Parathyroid adenoma (tissue), 2 donors: ENCODE results near the gene PRPF8.

Experiments
- H2AFZ ChIP-seq: fragments of 300-600 bp; sonication (generic); one replicate; pipeline ENCODE4 v1.7.0; 2017; ENCODE audit warnings: antibody characterized with exemption, mild to moderate bottlenecking
- H3K27ac ChIP-seq: fragments of 300-600 bp; sonication (generic); one replicate; pipeline ENCODE4 v1.7.0; 2017
- H3K27me3 ChIP-seq: fragments of 300-600 bp; sonication (generic); one replicate; pipeline ENCODE4 v1.7.0; 2017; ENCODE audit warnings: low read length; ENCODE audit not compliant: control insufficient read depth, insufficient read depth
- H3K36me3 ChIP-seq: fragments of 300-600 bp; sonication (generic); one replicate; pipeline ENCODE4 v1.7.0; 2017; ENCODE audit warnings: low read length; ENCODE audit not compliant: control insufficient read depth, insufficient read depth
- H3K4me1 ChIP-seq: fragments of 300-600 bp; sonication (generic); one replicate; pipeline ENCODE4 v1.7.0; 2017; ENCODE audit warnings: control low read depth
- H3K4me2 ChIP-seq: fragments of 300-600 bp; sonication (generic); one replicate; pipeline ENCODE4 v1.7.0; 2017; ENCODE audit warnings: low read length
- H3K4me3 ChIP-seq: fragments of 300-600 bp; sonication (generic); one replicate; pipeline ENCODE4 v1.7.0; 2017; ENCODE audit warnings: low read depth, low read length
- H3K79me2 ChIP-seq: fragments of 300-600 bp; sonication (generic); one replicate; pipeline ENCODE4 v1.7.0; 2017; ENCODE audit warnings: control low read depth
- H3K9ac ChIP-seq: fragments of 300-600 bp; sonication (generic); one replicate; pipeline ENCODE4 v1.7.0; 2017; ENCODE audit warnings: mild to moderate bottlenecking
- H3K9me3 ChIP-seq: fragments of 300-600 bp; sonication (generic); one replicate; pipeline ENCODE4 v1.7.0; 2017; ENCODE audit warnings: low read length; ENCODE audit not compliant: control insufficient read depth
- TF ChIP-seq, protein P1 (sequence below): fragments of 300-600 bp; sonication (generic); IDR thresholded peaks from one replicate; pipeline ENCODE4 v1.7.0; 2017; ENCODE audit warnings: antibody characterized with exemption, mild to moderate bottlenecking
- donor health status: primary hyperparathyroidism.

The PRPF8 gene

DNA sequence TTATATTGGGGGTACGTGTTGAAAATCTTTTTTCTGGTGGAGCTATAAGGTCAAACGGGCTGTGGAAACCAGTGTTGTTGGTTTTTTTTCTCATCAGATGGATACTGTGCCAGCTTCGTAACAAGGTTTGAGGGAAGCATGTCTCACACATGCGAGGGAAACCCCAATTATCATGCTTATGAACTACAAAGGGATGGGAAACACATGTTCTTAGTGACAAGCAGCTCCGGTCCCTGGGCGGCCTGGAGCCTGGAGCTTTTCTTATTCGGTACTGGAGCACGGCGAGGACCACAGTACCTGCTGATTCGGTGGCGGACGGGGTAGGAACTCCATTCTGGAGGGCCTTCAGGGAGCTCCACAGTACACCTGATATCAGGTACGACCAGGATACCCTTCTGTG, 68.6 kb downstream of the PRPF8 start:
- H3K27me3 ChIP-seq = no peaks in the 10 kb centered on the region

DNA sequence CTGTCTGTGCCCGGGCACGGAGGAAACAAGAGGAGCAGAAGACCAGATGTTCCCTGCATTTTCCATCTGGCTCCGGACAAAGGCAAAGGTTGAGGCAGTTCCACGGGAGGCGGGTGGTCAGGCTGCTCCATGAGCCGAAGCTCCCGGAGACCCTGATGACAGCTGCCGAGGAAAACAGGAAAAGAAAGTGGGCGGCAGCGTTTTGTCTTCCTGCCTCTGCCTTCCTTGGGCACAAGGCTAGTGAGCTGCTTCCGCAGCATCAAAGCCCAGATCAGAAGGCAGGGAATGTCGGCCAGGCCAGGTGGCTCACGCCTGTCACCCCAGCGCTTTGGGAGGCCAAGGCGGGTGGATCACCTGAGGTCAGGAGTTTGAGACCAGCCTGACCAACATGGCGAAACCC, 72.3 kb downstream of the PRPF8 start:
- Histone ChIP-seq H3K79me2 (peaks cover 2% of the 10 kb centered on the region), H3K4me3 (no peak overlapping the region), H3K27me3 (no peaks in the 10 kb centered on the region), H3K4me1 (no peaks in the 10 kb centered on the region), H3K9ac (no peak overlapping the region), H3K9me3 (no peaks in the 10 kb centered on the region), H3K27ac (no peak overlapping the region), H2AFZ (no peak overlapping the region), H3K36me3 (no peaks in the 10 kb centered on the region), H3K4me2 (no peak overlapping the region)
- TF ChIP-seq, protein P1, sequence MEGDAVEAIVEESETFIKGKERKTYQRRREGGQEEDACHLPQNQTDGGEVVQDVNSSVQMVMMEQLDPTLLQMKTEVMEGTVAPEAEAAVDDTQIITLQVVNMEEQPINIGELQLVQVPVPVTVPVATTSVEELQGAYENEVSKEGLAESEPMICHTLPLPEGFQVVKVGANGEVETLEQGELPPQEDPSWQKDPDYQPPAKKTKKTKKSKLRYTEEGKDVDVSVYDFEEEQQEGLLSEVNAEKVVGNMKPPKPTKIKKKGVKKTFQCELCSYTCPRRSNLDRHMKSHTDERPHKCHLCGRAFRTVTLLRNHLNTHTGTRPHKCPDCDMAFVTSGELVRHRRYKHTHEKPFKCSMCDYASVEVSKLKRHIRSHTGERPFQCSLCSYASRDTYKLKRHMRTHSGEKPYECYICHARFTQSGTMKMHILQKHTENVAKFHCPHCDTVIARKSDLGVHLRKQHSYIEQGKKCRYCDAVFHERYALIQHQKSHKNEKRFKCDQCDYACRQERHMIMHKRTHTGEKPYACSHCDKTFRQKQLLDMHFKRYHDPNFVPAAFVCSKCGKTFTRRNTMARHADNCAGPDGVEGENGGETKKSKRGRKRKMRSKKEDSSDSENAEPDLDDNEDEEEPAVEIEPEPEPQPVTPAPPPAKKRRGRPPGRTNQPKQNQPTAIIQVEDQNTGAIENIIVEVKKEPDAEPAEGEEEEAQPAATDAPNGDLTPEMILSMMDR = no peak

More for the DNA sequence above, 68.6 kb downstream of the PRPF8 start:
- Histone ChIP-seq H3K36me3 (no peaks in the 10 kb centered on the region), H2AFZ (no peak overlapping the region), H3K9ac (no peak overlapping the region), H3K4me1 (peaks cover 13% of the 10 kb centered on the region), H3K4me2 (no peak overlapping the region), H3K79me2 (peaks cover 8% of the 10 kb centered on the region), H3K4me3 (no peak overlapping the region), H3K9me3 (no peaks in the 10 kb centered on the region), H3K27ac (no peak overlapping the region)
- TF ChIP-seq, protein P1 = no peak

DNA sequence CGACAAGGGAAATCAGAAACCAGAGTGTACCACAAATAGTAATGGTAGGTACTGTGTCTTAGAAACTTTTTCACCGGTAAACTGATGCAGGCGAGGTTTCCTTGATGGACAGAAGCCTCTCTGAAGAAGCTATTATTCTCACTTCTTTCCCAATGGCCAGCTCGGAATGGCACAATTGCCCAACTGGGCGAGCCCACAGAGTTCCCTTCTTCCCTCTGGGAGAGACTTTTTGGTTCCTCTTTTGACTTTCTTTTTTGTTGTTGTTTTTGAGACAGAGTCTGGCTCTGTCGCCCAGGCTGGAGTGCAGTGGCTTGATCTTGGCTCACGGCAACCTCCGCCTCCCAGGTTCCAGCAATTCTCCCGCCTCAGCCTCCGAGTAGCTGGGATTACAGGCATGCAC, 73.0 kb downstream of the PRPF8 start:
- TF ChIP-seq, protein P1 = no peak
- H3K27ac ChIP-seq = no peak overlapping the region
- H2AFZ ChIP-seq = no peak overlapping the region
- no peak overlapping the region for H3K4me2 ChIP-seq
- no peak overlapping the region for H3K9ac ChIP-seq
- no peaks in the 10 kb centered on the region for H3K9me3 ChIP-seq
- H3K27me3 ChIP-seq = no peaks in the 10 kb centered on the region
- peaks cover 2% of the 10 kb centered on the region for H3K79me2 ChIP-seq
- no peak overlapping the region for H3K4me3 ChIP-seq
- H3K4me1 ChIP-seq = no peaks in the 10 kb centered on the region
- H3K36me3 ChIP-seq = no peaks in the 10 kb centered on the region

DNA sequence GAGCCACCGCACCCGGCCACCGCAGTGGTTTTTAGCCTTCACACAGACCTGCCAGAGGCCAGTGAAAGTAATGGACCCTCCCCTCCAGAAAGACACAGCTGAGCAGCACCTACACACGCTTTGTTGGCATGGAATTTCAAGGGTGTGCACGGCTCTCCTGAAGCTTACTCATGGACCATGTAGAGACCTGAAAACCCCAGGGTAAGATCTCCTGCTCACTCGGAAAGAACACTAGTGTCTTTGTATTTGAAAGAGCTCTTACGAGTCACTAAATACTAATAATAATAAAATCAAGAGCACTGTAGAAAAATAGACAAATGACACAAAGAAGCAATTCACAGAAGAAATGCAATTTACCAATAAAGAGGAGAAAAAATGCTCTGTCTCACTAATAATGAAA, 76.0 kb downstream of the PRPF8 start:
- Histone ChIP-seq H3K27me3 (no peaks in the 10 kb centered on the region), H3K9ac (no peak overlapping the region), H3K4me2 (no peak overlapping the region), H3K4me1 (peaks cover 7% of the 10 kb centered on the region), H2AFZ (no peak overlapping the region), H3K79me2 (peaks cover 3% of the 10 kb centered on the region), H3K4me3 (no peak overlapping the region), H3K27ac (no peak overlapping the region), H3K9me3 (no peaks in the 10 kb centered on the region), H3K36me3 (no peaks in the 10 kb centered on the region)
- TF ChIP-seq, protein P1 = no peak

DNA sequence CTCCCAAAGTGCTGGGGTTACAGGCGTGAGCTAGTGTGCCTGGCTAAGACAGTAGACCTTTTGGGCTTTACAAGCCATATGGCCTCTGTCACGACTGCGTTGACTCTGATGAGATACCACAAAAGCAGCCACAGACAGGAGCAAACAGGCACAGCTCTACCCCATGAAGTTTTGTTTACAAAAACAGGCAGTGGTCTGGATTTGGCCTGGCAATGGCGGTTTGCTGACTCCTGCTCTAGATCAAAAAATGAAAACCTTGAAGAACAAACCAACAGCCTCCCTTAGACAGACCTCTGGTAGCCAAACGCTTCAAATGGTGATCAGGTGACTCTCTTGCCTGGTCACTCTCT, 76.7 kb downstream of the PRPF8 start:
- no peaks in the 10 kb centered on the region for H3K27me3 ChIP-seq
- H3K79me2 ChIP-seq = peaks cover 3% of the 10 kb centered on the region
- no peak overlapping the region for H3K9ac ChIP-seq
- H3K4me3 ChIP-seq = no peak overlapping the region
- H3K4me1 ChIP-seq = peaks cover 7% of the 10 kb centered on the region
- H3K27ac ChIP-seq = no peak overlapping the region
- no peaks in the 10 kb centered on the region for H3K36me3 ChIP-seq
- TF ChIP-seq, protein P1 = no peak
- H3K4me2 ChIP-seq = no peak overlapping the region
- no peaks in the 10 kb centered on the region for H3K9me3 ChIP-seq
- no peak overlapping the region for H2AFZ ChIP-seq
